ENCODE data around the gene ZNF574.

- no peak for TF ChIP-seq CREB1 (IDR thresholded peaks at IDR 0.05; ENCODE audit: low read depth)
- no peak for TF ChIP-seq RAD21 (IDR thresholded peaks at IDR 0.05; ENCODE audit: low read depth)
- TF ChIP-seq EP300 (IDR thresholded peaks at IDR 0.05; ENCODE audit: borderline replicate concordance), result no peak
- TF ChIP-seq YY1 (IDR thresholded peaks at IDR 0.05; ENCODE audit: low read depth), result no peak
- TF ChIP-seq TAF1 (IDR thresholded peaks at IDR 0.05; ENCODE audit: low read depth), result no peak
- TF ChIP-seq MAX (IDR thresholded peaks at IDR 0.05), result no peak
- TF ChIP-seq TCF12 (IDR thresholded peaks at IDR 0.05; ENCODE audit: low read depth), result no peak
- TF ChIP-seq FOXM1 (IDR thresholded peaks at IDR 0.05; ENCODE audit: borderline replicate concordance, low read depth), result no peak
These were observed 45.2 kb downstream of the ZNF574 start for GRCh38 chr19:42121036-42121621.
